ENCODE measurements around the gene BCAS4. TPM values are rescaled to one million over a fixed set of nuclear protein-coding genes. Genes with fewer than 3 reads are reported as not detected.

Gene BCAS4
- total and polyA plus RNA-seq, 2 donors (not counting 1 experiment from before 2014, with no cell fraction given) = 14.1 to 33.7 TPM

DNA sequence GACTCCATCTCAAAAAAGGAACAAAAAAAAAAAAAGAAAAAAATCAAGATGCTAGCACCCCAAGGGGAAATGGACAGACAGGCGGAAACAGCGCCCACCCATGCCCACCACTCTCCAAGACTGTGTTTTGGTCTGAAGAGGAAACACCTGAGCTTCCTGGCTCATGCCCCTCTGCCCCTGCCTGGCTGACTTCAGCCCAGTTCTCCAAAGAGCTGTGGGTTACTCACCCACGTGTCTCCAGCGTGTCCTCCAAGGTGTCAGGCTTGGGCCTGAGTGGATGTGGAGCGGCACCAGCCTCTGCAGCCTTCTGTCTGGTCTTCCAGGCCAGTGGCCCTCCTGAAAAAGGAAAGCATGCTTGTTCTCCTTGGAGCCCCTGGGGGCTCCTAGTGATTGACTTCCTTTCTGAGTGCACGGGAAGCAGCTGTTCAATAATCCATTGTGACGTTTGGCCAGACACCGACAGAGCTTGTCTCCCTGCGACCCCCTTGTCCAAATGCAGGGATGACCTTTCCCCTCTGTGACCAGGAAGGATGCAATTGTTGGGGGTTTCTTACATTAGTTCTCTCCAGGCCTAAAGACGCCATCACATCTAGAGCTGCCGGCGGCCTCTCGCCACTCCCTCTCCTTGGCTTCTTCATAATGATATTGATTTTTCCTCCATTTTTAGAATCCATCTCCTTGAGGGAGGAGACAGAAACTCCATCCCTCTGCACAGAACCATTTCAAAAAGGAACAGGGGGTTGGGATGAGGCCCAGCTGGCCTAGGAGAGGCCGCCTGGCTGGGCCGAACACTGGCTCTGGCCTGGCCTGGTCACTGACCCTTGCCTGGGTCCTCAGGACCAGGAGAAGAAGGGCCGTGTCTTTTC is 77.9 kb downstream of the BCAS4 start:
- Histone ChIP-seq H3K36me3 (ENCODE audit: control insufficient read depth, insufficient read depth, low read length) (no peaks in the 10 kb centered on the region), H2AFZ (ENCODE audit: low read length) (no peak overlapping the region), H3K4me2 (ENCODE audit: extremely low read depth, insufficient read depth, low read length) (no peak overlapping the region), H3K9ac (ENCODE audit: insufficient read depth, low read length) (no peak overlapping the region), H4K20me1 (ENCODE audit: control insufficient read depth, extremely low read depth, insufficient read depth, low read length) (no peaks in the 10 kb centered on the region), H3K4me1 (ENCODE audit: control insufficient read depth, extremely low read depth, insufficient read depth, low read length) (no peaks in the 10 kb centered on the region), H3K79me2 (ENCODE audit: control insufficient read depth, insufficient read depth, low read length) (no peaks in the 10 kb centered on the region), H3K4me3 (replicated peaks in 1 of 4; ENCODE audit: control extremely low read depth in 1 of 4, insufficient read depth in 1 of 4, low read depth in 3 of 4, low read length in 4 of 4) (no peak overlapping the region), H3K27me3 (ENCODE audit: control insufficient read depth, insufficient read depth, low read length) (no peaks in the 10 kb centered on the region), H3K27ac (ENCODE audit: insufficient read depth, low read length) (no peak overlapping the region), H3K9me3 (ENCODE audit: control insufficient read depth, insufficient read depth, low read depth, low read length) (no peaks in the 10 kb centered on the region)
- DNase-seq (ENCODE audit: low read depth in 2 of 2) = no peak
- no peak for TF ChIP-seq EZH2 (IDR thresholded peaks at IDR 0.05; ENCODE audit: low read length, missing control alignments)
- TF ChIP-seq, protein P1, sequence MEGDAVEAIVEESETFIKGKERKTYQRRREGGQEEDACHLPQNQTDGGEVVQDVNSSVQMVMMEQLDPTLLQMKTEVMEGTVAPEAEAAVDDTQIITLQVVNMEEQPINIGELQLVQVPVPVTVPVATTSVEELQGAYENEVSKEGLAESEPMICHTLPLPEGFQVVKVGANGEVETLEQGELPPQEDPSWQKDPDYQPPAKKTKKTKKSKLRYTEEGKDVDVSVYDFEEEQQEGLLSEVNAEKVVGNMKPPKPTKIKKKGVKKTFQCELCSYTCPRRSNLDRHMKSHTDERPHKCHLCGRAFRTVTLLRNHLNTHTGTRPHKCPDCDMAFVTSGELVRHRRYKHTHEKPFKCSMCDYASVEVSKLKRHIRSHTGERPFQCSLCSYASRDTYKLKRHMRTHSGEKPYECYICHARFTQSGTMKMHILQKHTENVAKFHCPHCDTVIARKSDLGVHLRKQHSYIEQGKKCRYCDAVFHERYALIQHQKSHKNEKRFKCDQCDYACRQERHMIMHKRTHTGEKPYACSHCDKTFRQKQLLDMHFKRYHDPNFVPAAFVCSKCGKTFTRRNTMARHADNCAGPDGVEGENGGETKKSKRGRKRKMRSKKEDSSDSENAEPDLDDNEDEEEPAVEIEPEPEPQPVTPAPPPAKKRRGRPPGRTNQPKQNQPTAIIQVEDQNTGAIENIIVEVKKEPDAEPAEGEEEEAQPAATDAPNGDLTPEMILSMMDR (conservative IDR thresholded peaks at IDR 0.05 in 1 of 2, IDR thresholded peaks at IDR 0.05 in 1 of 2; ENCODE audit: low read depth in 1 of 2, low read length in 2 of 2) = no peak

DNA sequence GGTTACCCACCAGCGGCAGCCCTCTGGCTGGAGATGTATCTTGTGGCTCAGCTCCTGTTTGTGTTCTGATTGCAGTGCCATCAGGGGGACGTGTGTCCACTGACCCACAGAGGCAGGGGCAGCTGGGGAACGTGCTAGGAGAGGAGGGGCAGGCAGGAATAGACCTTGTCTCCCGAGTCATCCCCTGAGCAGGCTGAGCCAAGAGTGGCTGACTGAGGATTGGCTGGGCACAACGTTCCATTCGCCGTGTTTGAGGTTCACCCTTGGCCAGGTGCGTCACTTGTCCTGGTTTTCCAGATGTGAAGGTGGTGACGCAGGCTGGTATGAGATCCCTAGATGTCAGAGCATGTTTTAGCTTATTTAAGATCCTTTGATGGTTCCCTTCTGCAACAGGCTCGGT is 78.7 kb downstream of the BCAS4 start:
- H3K9me3 ChIP-seq (ENCODE audit: control insufficient read depth, insufficient read depth, low read depth, low read length) = no peaks in the 10 kb centered on the region
- DNase-seq (ENCODE audit: low read depth in 2 of 2) = no peak

DNA sequence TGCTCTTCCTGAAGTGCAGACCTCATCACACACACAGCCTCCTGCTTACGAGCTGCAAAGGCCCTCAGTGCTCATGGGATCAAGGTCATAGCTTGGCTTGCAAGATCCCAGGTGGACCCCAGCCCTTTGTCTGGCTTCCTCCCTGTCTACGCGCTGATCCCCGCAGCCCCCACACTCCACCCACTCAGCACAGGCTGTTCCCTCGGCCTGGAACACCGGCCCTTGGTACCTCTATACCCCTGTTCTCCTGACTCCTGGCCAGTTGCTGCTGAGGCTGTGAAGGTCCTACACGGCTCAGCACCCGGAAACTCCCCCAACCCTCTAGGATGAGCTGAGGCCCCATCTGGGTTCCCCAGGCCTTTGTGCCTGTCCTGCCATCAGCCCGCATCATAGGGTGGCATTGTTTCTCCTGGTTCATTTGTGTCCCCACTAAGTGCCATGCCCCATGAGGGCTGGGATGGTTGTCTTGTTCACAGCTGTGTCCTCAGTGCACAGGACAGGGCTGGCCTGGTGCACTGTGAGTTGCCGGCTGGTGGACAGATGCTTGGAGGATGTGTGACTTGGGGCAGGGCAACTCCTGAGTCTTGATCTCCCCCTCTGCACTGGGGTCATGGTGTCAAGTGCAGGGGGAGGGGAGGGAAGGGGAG is 79.4 kb downstream of the BCAS4 start:
- no peak for DNase-seq (ENCODE audit: low read depth in 2 of 2)

More for the DNA sequence above, 78.7 kb downstream of the BCAS4 start:
- H3K27ac ChIP-seq (ENCODE audit: insufficient read depth, low read length) = no peak overlapping the region
- no peaks in the 10 kb centered on the region for H3K36me3 ChIP-seq (ENCODE audit: control insufficient read depth, insufficient read depth, low read length)
- H3K79me2 ChIP-seq (ENCODE audit: control insufficient read depth, insufficient read depth, low read length) = no peaks in the 10 kb centered on the region
- no peaks in the 10 kb centered on the region for H3K4me1 ChIP-seq (ENCODE audit: control insufficient read depth, extremely low read depth, insufficient read depth, low read length)
- H2AFZ ChIP-seq (ENCODE audit: low read length) = no peak overlapping the region
- no peaks in the 10 kb centered on the region for H3K27me3 ChIP-seq (ENCODE audit: control insufficient read depth, insufficient read depth, low read length)
- no peaks in the 10 kb centered on the region for H4K20me1 ChIP-seq (ENCODE audit: control insufficient read depth, extremely low read depth, insufficient read depth, low read length)
- H3K4me3 ChIP-seq (replicated peaks in 1 of 4; ENCODE audit: control extremely low read depth in 1 of 4, insufficient read depth in 1 of 4, low read depth in 3 of 4, low read length in 4 of 4) = no peak overlapping the region
- H3K4me2 ChIP-seq (ENCODE audit: extremely low read depth, insufficient read depth, low read length) = no peak overlapping the region
- no peak overlapping the region for H3K9ac ChIP-seq (ENCODE audit: insufficient read depth, low read length)
- TF ChIP-seq, protein P1 (conservative IDR thresholded peaks at IDR 0.05 in 1 of 2, IDR thresholded peaks at IDR 0.05 in 1 of 2; ENCODE audit: low read depth in 1 of 2, low read length in 2 of 2) = no peak
- no peak for TF ChIP-seq EZH2 (IDR thresholded peaks at IDR 0.05; ENCODE audit: low read length, missing control alignments)

More for the DNA sequence above, 79.4 kb downstream of the BCAS4 start:
- Histone ChIP-seq H3K4me1 (ENCODE audit: control insufficient read depth, extremely low read depth, insufficient read depth, low read length) (no peaks in the 10 kb centered on the region), H3K27me3 (ENCODE audit: control insufficient read depth, insufficient read depth, low read length) (no peaks in the 10 kb centered on the region), H4K20me1 (ENCODE audit: control insufficient read depth, extremely low read depth, insufficient read depth, low read length) (no peaks in the 10 kb centered on the region), H3K36me3 (ENCODE audit: control insufficient read depth, insufficient read depth, low read length) (no peaks in the 10 kb centered on the region), H3K4me2 (ENCODE audit: extremely low read depth, insufficient read depth, low read length) (no peak overlapping the region), H3K79me2 (ENCODE audit: control insufficient read depth, insufficient read depth, low read length) (no peaks in the 10 kb centered on the region), H2AFZ (ENCODE audit: low read length) (no peak overlapping the region), H3K4me3 (replicated peaks in 1 of 4; ENCODE audit: control extremely low read depth in 1 of 4, insufficient read depth in 1 of 4, low read depth in 3 of 4, low read length in 4 of 4) (no peak overlapping the region), H3K9me3 (ENCODE audit: control insufficient read depth, insufficient read depth, low read depth, low read length) (no peaks in the 10 kb centered on the region), H3K9ac (ENCODE audit: insufficient read depth, low read length) (no peak overlapping the region), H3K27ac (ENCODE audit: insufficient read depth, low read length) (no peak overlapping the region)
- TF ChIP-seq, protein P1 (conservative IDR thresholded peaks at IDR 0.05 in 1 of 2, IDR thresholded peaks at IDR 0.05 in 1 of 2; ENCODE audit: low read depth in 1 of 2, low read length in 2 of 2) = no peak
- no peak for TF ChIP-seq EZH2 (IDR thresholded peaks at IDR 0.05; ENCODE audit: low read length, missing control alignments)

All from fibroblast of lung (primary cell).